HepG2 (cell line): ENCODE data around the gene SPATS2. TPM values are rescaled to one million over a fixed set of nuclear protein-coding genes. Genes with fewer than 3 reads are reported as not detected.

ENCODE experiments used
- ATAC-seq: fragments of 200-7000 bp; cut with Tn5 transposase; 3 replicates; pipeline ENCODE4 v1.9.1; 2020; ENCODE audit warnings: mild to moderate bottlenecking, moderate library complexity
- BruUV-seq: library from RNA; stranded (reverse); fragments of 400-500 nt; replicated peaks from 2 replicates; lab custom pipeline; 2021; lab: Mats Ljungman, UMichigan
- CTCF ChIA-PET: fragments of 300-600 bp; formaldehyde crosslinking; extraction: SDS; loops from one replicate; lab custom pipeline; 2021; ENCODE audit warnings: low total read pairs, inconsistent platforms, low intra/inter-chr PET ratio; lab: Yijun Ruan, JAX
- POLR2A ChIA-PET: fragments of 350-600 bp; sonication (Branson Sonifier 250); formaldehyde crosslinking; loops from one replicate; lab custom pipeline; 2020; ENCODE audit warnings: antibody characterized with exemption, inconsistent platforms; lab: Yijun Ruan, JAX
- DNase-seq: peaks from one replicate; pipeline ENCODE4 v3.0.0-alpha.2; 2015; ENCODE audit warnings: low spot score
- FAIRE-seq: peaks from 3 replicates; lab custom pipeline; 2011; peaks lifted over from hg19 to GRCh38; lab: Jason Lieb, UNC
- H2AFZ ChIP-seq: one replicate; pipeline ENCODE4 v1.6.1; 2011; ENCODE audit warnings: low read length, inconsistent platforms
- H3K27ac ChIP-seq: fragments of 300-600 bp; 3 replicates; pipeline ENCODE4 v1.8.0; 2011; ENCODE audit warnings: mixed run types, mild to moderate bottlenecking, mixed read lengths, low read length, inconsistent platforms; ENCODE audit not compliant: insufficient read depth; ENCODE audit errors: extremely low read length
- H3K27me3 ChIP-seq, 2 experiments: fragments of 200-600 bp in 1 of 2; 2 replicates in 1 of 2; 3 replicates in 1 of 2; pipeline versions ENCODE4 v1.6.0 to v1.8.0; 2011; ENCODE audit warnings: low read length in 2 of 2, mild to moderate bottlenecking in 2 of 2, moderate library complexity in 2 of 2, inconsistent platforms in 1 of 2; ENCODE audit not compliant: insufficient read depth in 2 of 2, control insufficient read depth in 1 of 2
- H3K36me3 ChIP-seq, 2 experiments: fragments of 200-600 bp in 1 of 2; replicated peaks in 1 of 2; 2 replicates in 1 of 2; 3 replicates in 1 of 2; pipeline versions ENCODE4 v1.5.1 to v1.8.0; 2011; ENCODE audit warnings: low read length in 2 of 2, inconsistent platforms in 1 of 2; ENCODE audit not compliant: insufficient read depth in 2 of 2, control insufficient read depth in 1 of 2
- H3K4me1 ChIP-seq: 2 replicates; pipeline ENCODE4 v1.5.1; 2012; ENCODE audit warnings: low read length, inconsistent platforms; ENCODE audit not compliant: insufficient read depth
- H3K4me2 ChIP-seq: 2 replicates; pipeline ENCODE4 v1.6.0; 2011; ENCODE audit warnings: low read depth, low read length, inconsistent platforms
- H3K4me3 ChIP-seq, 3 experiments: fragments of 200-600 bp in 1 of 3; sonication (generic), shearing (Covaris generic) in 1 of 3; replicated peaks in 1 of 3; 2 replicates each; pipeline ENCODE4 v1.5.1; 2011 to 2016; ENCODE audit warnings: low read length in 3 of 3, inconsistent platforms in 2 of 3, low read depth in 2 of 3, mild to moderate bottlenecking in 2 of 3, control low read depth in 1 of 3, mixed read lengths in 1 of 3; ENCODE audit not compliant: insufficient read depth in 1 of 3
- H3K79me2 ChIP-seq: one replicate; pipeline ENCODE4 v1.6.1; 2011; ENCODE audit warnings: low read length, inconsistent platforms; ENCODE audit not compliant: insufficient read depth
- H3K9ac ChIP-seq: 2 replicates; pipeline ENCODE4 v1.6.0; 2011; ENCODE audit warnings: mild to moderate bottlenecking, low read depth, low read length, inconsistent platforms; ENCODE audit not compliant: insufficient read depth
- H3K9me3 ChIP-seq: 2 replicates; pipeline ENCODE4 v1.5.1; 2012; ENCODE audit warnings: mild to moderate bottlenecking, low read length
- H4K20me1 ChIP-seq: 2 replicates; pipeline ENCODE4 v1.6.0; 2011; ENCODE audit warnings: inconsistent platforms, mild to moderate bottlenecking, low read length, moderate library complexity; ENCODE audit not compliant: insufficient read depth
- WGBS: methylation state at CpG from one replicate; pipeline ENCODE4 v1.1.6; 2017; ENCODE audit warnings: low lambda C conversion rate; 5-methylcytosine and 5-hydroxymethylcytosine counted together
- in situ Hi-C: cut with HindIII; loops from 2 replicates; pipeline ENCODE4 v1.10.0; 2017; ENCODE audit warnings: low pct_unique_long_range_greater_than_20kb; ENCODE audit not compliant: extremely low pct_ligation_motif_present
- intact Hi-C: fragments of 100-400 bp; cut with micrococcal nuclease; formaldehyde crosslinking; loops from one replicate; pipeline ENCODE4 v1.10.0; 2022; ENCODE audit not compliant: unreplicated experiment
- polyA plus RNA-seq, 8 experiments: library from polyadenylated mRNA; depleted of rRNA in 3 of 8; stranded (reverse) in 7 of 8; unstranded in 1 of 8; fragments of >200 nt; fragmentation: Illumina TruSeq in 4 of 8; extraction: Trizol in 4 of 8; gene quantifications; 2 replicates each; pipeline versions ENCODE4 v1.2.1 to v1.2.3, GENCODE V29; 2011 to 2016; ENCODE audit warnings: low read depth in 4 of 8, missing spikeins in 1 of 8, mixed read lengths in 1 of 8; ENCODE audit not compliant: insufficient read depth in 1 of 8
- total RNA-seq, 5 experiments: library from RNA; depleted of rRNA; stranded (reverse); fragments of >200 nt; fragmentation: Illumina TruSeq; extraction: Trizol; gene quantifications; 2 replicates each; pipeline ENCODE4 v1.2.3, GENCODE V29; 2016; ENCODE audit warnings: low read depth in 1 of 5
- TF ChIP-seq, protein P1 (sequence below): sonication (generic); formaldehyde crosslinking; IDR thresholded peaks from 2 replicates; pipeline ENCODE4 v1.4.0; 2020; ENCODE audit warnings: missing genetic modification reagents, borderline replicate concordance
- TF ChIP-seq, protein P2 (sequence below): sonication (generic); formaldehyde crosslinking; IDR thresholded peaks from 2 replicates; pipeline ENCODE4 v1.4.0; 2020; ENCODE audit warnings: missing genetic modification reagents

The SPATS2 gene
- total and polyA plus RNA-seq, 2 of the 13 experiments (the other 11 are each of a cell fraction or from before 2014, with no cell fraction given), result 19.3 to 28.1 TPM

DNA sequence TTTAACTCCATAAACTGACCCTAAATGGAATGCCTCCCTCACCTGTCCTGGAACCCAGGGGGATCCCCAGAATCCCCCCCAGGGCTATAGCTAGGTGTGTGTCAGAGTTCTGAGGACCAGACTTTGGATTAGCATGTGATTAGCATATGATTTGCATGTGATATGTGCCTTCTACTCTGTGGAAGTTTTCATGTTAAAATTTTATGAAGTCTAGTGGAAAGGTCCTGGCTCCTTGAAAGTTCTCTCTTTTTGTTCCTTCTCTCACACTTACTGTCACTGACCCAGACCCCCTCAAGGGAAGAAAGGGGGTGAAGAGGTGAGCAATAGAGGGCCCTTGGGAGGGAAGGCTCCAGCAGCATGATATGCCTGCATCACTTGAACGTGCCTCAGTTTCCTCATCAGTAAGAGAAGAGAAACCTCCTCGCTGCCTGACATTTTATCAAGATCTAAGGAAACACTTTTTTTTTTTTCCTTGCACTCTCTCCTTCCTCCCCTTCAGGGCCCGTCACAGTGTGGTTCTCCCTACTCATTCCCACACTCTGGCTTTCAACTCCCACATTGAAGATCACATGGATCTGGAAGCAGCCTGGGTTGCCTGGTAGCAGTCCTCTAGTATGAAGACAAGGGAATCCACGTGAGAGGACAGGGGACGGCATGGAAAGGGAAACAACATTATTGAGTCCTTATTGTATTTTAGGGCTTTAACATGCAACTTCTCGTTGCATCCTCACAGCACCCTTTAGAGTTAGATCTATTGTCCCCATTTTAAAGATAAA is 27.0 kb upstream of the SPATS2 start:
- Histone ChIP-seq H3K4me1 (peaks cover 39% of the 10 kb centered on the region), H4K20me1 (0 out of 2 replicates have a peak, but pooled peaks cover 4% of the 10 kb centered on the region), H3K79me2 (no peaks in the 10 kb centered on the region), H3K4me2 (no peak overlapping the region), H3K36me3 (no peaks in the 10 kb centered on the region), H2AFZ (no peak overlapping the region), H3K27me3 (peaks cover 18 to 87% of the 10 kb centered on the region in 2 experiments; a peak in 4 of 5 replicates), H3K27ac (no peak overlapping the region), H3K9me3 (no peaks in the 10 kb centered on the region), H3K4me3 (no peak overlapping the region), H3K9ac (no peak overlapping the region)
- ATAC-seq (no peak), FAIRE-seq (no peak), DNase-seq (no peak)
- intact Hi-C loops, result no loop called here
- POLR2A ChIA-PET, result no interaction called here
- in situ Hi-C loops, result loop anchor here (10.0 kb wide), 1 partner anchor 55 kb away; no protein-coding TSS in a partner anchor
- CTCF ChIA-PET, result interaction anchor here (3.7 kb wide), 1 partner anchor 8 kb away, joined by 56 read pairs; no protein-coding TSS in a partner anchor
- TF ChIP-seq, protein P1, sequence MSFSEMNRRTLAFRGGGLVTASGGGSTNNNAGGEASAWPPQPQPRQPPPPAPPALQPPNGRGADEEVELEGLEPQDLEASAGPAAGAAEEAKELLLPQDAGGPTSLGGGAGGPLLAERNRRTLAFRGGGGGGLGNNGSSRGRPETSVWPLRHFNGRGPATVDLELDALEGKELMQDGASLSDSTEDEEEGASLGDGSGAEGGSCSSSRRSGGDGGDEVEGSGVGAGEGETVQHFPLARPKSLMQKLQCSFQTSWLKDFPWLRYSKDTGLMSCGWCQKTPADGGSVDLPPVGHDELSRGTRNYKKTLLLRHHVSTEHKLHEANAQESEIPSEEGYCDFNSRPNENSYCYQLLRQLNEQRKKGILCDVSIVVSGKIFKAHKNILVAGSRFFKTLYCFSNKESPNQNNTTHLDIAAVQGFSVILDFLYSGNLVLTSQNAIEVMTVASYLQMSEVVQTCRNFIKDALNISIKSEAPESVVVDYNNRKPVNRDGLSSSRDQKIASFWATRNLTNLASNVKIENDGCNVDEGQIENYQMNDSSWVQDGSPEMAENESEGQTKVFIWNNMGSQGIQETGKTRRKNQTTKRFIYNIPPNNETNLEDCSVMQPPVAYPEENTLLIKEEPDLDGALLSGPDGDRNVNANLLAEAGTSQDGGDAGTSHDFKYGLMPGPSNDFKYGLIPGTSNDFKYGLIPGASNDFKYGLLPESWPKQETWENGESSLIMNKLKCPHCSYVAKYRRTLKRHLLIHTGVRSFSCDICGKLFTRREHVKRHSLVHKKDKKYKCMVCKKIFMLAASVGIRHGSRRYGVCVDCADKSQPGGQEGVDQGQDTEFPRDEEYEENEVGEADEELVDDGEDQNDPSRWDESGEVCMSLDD, result no peak
- TF ChIP-seq, protein P2, sequence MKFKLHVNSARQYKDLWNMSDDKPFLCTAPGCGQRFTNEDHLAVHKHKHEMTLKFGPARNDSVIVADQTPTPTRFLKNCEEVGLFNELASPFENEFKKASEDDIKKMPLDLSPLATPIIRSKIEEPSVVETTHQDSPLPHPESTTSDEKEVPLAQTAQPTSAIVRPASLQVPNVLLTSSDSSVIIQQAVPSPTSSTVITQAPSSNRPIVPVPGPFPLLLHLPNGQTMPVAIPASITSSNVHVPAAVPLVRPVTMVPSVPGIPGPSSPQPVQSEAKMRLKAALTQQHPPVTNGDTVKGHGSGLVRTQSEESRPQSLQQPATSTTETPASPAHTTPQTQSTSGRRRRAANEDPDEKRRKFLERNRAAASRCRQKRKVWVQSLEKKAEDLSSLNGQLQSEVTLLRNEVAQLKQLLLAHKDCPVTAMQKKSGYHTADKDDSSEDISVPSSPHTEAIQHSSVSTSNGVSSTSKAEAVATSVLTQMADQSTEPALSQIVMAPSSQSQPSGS (CRISPR knock-in tag), result no peak
- WGBS, result 42% methylated on average over 6 of the region's 6 CpGs
- BruUV-seq, result no TSS peak
